ENCODE data around the gene ZNF831. TPM values are rescaled to one million over a fixed set of nuclear protein-coding genes. Genes with fewer than 3 reads are reported as not detected.
A peak's percentile ranks its signal among the peaks of the same experiment; 100 is the strongest.

Gene ZNF831
- total RNA-seq, 5 donors from 2014 or later (not counting 1 experiment from before 2014, with no cell fraction given): 23.1 to 48.0 (median 29.7) TPM

DNA sequence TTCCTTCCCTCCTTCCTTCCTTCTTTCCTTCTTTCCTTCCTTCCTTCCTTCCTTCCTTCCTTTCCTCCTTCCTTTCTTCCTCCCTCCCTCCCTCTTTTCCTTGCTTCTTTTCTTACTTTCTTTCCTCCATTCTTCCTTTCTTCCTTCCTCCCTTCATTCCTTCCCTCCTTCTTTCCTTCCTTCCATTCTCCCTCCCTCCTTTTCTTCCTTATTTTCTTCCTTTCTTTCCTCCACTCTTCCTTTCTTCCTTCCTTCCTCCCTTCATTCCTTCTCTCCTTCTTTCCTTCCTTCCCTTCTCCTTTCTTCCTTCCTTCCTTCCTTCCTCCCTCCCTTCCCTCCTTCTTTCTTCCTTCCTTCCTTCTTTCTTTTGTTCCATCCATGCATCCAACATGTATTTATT, 101.7 kb downstream of the ZNF831 start:
- Mint-ChIP-seq H3K9me3 (no peaks in the 10 kb centered on the region), H3K4me3 (no peak overlapping the region), H3K27ac (no peak overlapping the region), H3K4me1 (peaks cover 11 to 21% (median 14%) of the 10 kb centered on the region in 3 donors), H3K27me3 (peaks cover 11 to 23% of the 10 kb centered on the region in 2 donors), H3K36me3 (no peaks in the 10 kb centered on the region)
- CTCF ChIA-PET: interaction anchor here in 1 of 2 donors (0.8 kb wide), 1 partner anchor 188 kb away, joined by 3 read pairs; no protein-coding TSS in a partner anchor
- H3K4me1 ChIP-seq (ENCODE audit: control insufficient read depth in 1 of 2, extremely low read depth in 1 of 2, insufficient read depth in 2 of 2, low read length in 2 of 2): no peaks in the 10 kb centered on the region
- no peaks in the 10 kb centered on the region for H3K9me3 ChIP-seq
- H3K36me3 ChIP-seq (ENCODE audit: control insufficient read depth in 2 of 2, extremely low read depth in 1 of 2, insufficient read depth in 1 of 2, low read length in 1 of 2): no peaks in the 10 kb centered on the region
- no peak for ATAC-seq (replicated peaks in 1 of 4)
- DNase-seq: no peak
- H3K27me3 ChIP-seq (replicated peaks in 1 of 2; ENCODE audit: control insufficient read depth in 2 of 2, extremely low read depth in 1 of 2, insufficient read depth in 2 of 2, low read length in 1 of 2): peaks cover 0 to 6% of the 10 kb centered on the region in 2 experiments
- no peak overlapping the region for H3K4me3 ChIP-seq (ENCODE audit: control insufficient read depth in 1 of 2, extremely low read depth in 1 of 2, low read length in 1 of 2)
- POLR2A ChIA-PET: no interaction called here
- no peak overlapping the region for H3K27ac ChIP-seq (ENCODE audit: low read length)

DNA sequence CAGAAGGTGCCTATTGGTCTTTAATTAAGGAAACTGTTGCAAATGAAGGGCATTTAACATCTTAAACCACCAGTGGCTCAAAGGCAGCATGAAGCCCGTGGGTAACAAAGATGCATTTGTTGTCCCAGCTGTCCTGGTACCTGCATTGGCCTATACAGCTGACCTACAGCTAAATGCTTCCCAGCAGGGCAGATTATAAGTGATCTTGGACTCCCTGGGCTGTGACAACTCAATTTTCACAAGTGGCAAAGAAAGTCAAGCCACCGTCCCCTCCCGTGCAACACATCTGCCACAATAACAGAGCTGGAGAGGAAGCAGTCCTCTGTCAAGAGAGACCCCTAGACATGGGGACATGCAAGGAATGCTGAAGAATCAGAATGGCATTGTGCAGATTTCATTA, 105.2 kb downstream of the ZNF831 start:
- no peaks in the 10 kb centered on the region for H3K9me3 Mint-ChIP-seq
- H3K9me3 ChIP-seq: no peaks in the 10 kb centered on the region
- WGBS (ENCODE audit: insufficient coverage): no CpG with 5 or more reads among the region's 3 CpGs
- H3K27ac ChIP-seq (ENCODE audit: low read length): no peak overlapping the region
- no peak overlapping the region for H3K27ac Mint-ChIP-seq
- POLR2A ChIA-PET: no interaction called here
- H3K36me3 Mint-ChIP-seq: no peaks in the 10 kb centered on the region
- H3K36me3 ChIP-seq (ENCODE audit: control insufficient read depth in 2 of 2, extremely low read depth in 1 of 2, insufficient read depth in 1 of 2, low read length in 1 of 2): no peaks in the 10 kb centered on the region
- H3K4me1 Mint-ChIP-seq: peaks cover 15 to 23% (median 21%) of the 10 kb centered on the region in 3 donors
- no peak overlapping the region for H3K4me3 ChIP-seq (ENCODE audit: control insufficient read depth in 1 of 2, extremely low read depth in 1 of 2, low read length in 1 of 2)
- ATAC-seq (replicated peaks in 1 of 4) (no peak), DNase-seq (no peak)
- H3K27me3 ChIP-seq (replicated peaks in 1 of 2; ENCODE audit: control insufficient read depth in 2 of 2, extremely low read depth in 1 of 2, insufficient read depth in 2 of 2, low read length in 1 of 2): peaks cover 0 to 9% of the 10 kb centered on the region in 2 experiments
- peaks cover 2% of the 10 kb centered on the region in 2 experiments for H3K4me1 ChIP-seq (ENCODE audit: control insufficient read depth in 1 of 2, extremely low read depth in 1 of 2, insufficient read depth in 2 of 2, low read length in 2 of 2)
- CTCF ChIA-PET: no interaction called here
- peaks cover 14 to 23% of the 10 kb centered on the region in 2 donors for H3K27me3 Mint-ChIP-seq
- no peak overlapping the region for H3K4me3 Mint-ChIP-seq

DNA sequence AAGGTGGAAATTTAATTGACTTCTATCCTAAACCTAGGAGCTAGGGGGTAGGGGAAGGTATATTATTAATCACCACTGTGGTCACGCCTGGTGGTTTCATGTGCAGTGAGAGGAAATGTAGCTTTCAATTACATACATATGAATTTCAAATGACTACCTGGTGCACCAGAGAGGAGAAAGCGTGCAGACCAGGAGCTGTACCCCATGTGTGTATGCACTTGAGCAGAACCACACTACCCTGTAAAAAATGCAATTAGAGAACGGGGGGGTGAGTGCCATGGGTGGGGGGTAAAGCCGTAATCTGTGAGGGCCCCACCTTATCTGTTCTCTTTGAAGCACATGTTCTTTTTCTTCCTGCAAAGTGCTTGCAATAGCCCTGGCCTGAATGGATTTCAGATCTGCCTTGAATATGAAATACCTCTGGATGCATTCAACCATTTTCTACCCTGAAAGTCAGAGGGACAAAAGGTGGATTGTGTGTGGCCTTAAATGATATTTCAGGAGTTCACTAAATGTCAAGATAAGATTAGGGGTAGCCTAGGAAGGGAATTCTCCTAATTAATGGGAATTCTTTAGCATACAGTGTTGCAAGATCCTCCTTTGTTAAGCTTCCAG, 105.9 kb downstream of the ZNF831 start:
- H3K4me3 ChIP-seq (ENCODE audit: control insufficient read depth in 1 of 2, extremely low read depth in 1 of 2, low read length in 1 of 2): no peak overlapping the region
- Mint-ChIP-seq H3K36me3 (no peaks in the 10 kb centered on the region), H3K27me3 (peaks cover 10 to 26% of the 10 kb centered on the region in 2 donors), H3K27ac (no peak overlapping the region), H3K4me1 (peaks cover 22 to 29% (median 28%) of the 10 kb centered on the region in 3 donors), H3K9me3 (no peaks in the 10 kb centered on the region), H3K4me3 (no peak overlapping the region)
- H3K4me1 ChIP-seq (ENCODE audit: control insufficient read depth in 1 of 2, extremely low read depth in 1 of 2, insufficient read depth in 2 of 2, low read length in 2 of 2): peaks cover 7% of the 10 kb centered on the region in 2 experiments
- CTCF ChIA-PET: no interaction called here
- no peaks in the 10 kb centered on the region for H3K36me3 ChIP-seq (ENCODE audit: control insufficient read depth in 2 of 2, extremely low read depth in 1 of 2, insufficient read depth in 1 of 2, low read length in 1 of 2)
- H3K9me3 ChIP-seq: no peaks in the 10 kb centered on the region
- peaks cover 0 to 9% of the 10 kb centered on the region in 2 experiments for H3K27me3 ChIP-seq (replicated peaks in 1 of 2; ENCODE audit: control insufficient read depth in 2 of 2, extremely low read depth in 1 of 2, insufficient read depth in 2 of 2, low read length in 1 of 2)
- ATAC-seq (replicated peaks in 1 of 4) (peak in 1 of 4 experiments; percentile 33), DNase-seq (no peak)
- POLR2A ChIA-PET: no interaction called here
- no CpG with 5 or more reads among the region's 4 CpGs for WGBS (ENCODE audit: insufficient coverage)
- H3K27ac ChIP-seq (ENCODE audit: low read length): no peak overlapping the region

DNA sequence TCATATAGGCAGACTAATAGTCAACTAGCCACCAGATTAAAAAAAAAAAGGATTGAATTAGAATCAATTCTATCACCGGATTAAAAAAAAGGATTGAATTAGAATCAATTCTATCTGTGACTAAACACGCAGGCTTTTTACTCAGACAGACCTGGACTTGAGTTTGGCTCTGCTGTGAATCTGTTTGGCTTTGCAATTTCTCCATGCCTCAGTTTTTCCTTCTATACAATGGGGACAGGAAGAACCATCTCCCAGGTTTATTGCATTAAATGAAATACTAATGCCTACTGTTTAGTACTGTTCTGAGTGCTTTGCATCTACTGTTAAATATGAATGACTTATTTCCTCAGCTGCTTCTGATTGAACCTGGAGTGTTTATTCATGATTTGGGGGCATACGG, 106.8 kb downstream of the ZNF831 start:
- ChIA-PET POLR2A (no interaction called here), CTCF (interaction anchor here in 1 of 2 donors (0.6 kb wide), 2 partner anchors 48 to 228 kb away, joined by 3 to 6 read pairs; no protein-coding TSS in a partner anchor)
- Mint-ChIP-seq H3K27ac (no peak overlapping the region), H3K4me3 (no peak overlapping the region), H3K4me1 (peaks cover 23 to 32% (median 31%) of the 10 kb centered on the region in 3 donors), H3K27me3 (peaks cover 10 to 24% of the 10 kb centered on the region in 2 donors), H3K36me3 (no peaks in the 10 kb centered on the region), H3K9me3 (no peaks in the 10 kb centered on the region)
- no peak for DNase-seq
- no peaks in the 10 kb centered on the region for H3K36me3 ChIP-seq (ENCODE audit: control insufficient read depth in 2 of 2, extremely low read depth in 1 of 2, insufficient read depth in 1 of 2, low read length in 1 of 2)
- no peak overlapping the region for H3K27ac ChIP-seq (ENCODE audit: low read length)
- H3K9me3 ChIP-seq: no peaks in the 10 kb centered on the region
- no CpG with 5 or more reads among the region's 3 CpGs for WGBS (ENCODE audit: insufficient coverage)
- H3K4me3 ChIP-seq (ENCODE audit: control insufficient read depth in 1 of 2, extremely low read depth in 1 of 2, low read length in 1 of 2): no peak overlapping the region
- peaks cover 7% of the 10 kb centered on the region in 2 experiments for H3K4me1 ChIP-seq (ENCODE audit: control insufficient read depth in 1 of 2, extremely low read depth in 1 of 2, insufficient read depth in 2 of 2, low read length in 2 of 2)
- H3K27me3 ChIP-seq (replicated peaks in 1 of 2; ENCODE audit: control insufficient read depth in 2 of 2, extremely low read depth in 1 of 2, insufficient read depth in 2 of 2, low read length in 1 of 2): peaks cover 0 to 10% of the 10 kb centered on the region in 2 experiments
- no peak for ATAC-seq (replicated peaks in 1 of 4)

DNA sequence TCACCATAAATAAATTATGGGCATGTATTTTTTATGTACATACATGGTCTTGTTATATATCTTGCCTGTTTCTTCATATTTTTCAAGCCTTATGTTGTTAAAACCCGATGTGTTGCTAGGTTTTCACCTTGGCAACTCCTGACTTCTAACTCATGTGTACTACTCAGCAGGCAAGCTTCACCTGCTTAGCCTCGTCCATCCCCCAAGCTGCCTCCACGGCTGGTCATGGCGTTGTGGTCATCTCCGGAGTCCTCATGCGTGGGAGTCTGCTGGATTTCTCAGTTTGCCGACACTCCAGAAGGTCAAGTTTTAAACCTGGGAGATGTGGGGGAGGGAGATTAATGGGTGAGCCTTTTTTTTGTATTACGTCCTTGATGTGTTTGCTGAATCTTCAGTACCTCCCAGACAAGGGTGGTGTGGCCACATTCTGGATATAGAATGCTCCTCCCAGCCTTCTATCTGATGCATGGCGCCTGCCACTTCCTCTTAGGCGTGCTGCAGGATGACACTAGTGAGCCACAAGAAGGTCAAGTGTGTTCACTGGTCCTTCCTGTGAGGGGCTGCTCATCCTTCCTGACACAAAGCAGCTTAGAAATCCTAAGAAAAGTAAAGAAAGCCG, 110.2 kb downstream of the ZNF831 start:
- Mint-ChIP-seq H3K36me3 (no peaks in the 10 kb centered on the region), H3K27me3 (peaks cover 8 to 13% of the 10 kb centered on the region in 2 donors), H3K4me3 (no peak overlapping the region), H3K27ac (peak overlapping the region in 1 of 2 donors; percentile 6), H3K9me3 (no peaks in the 10 kb centered on the region), H3K4me1 (peaks cover 23 to 33% (median 29%) of the 10 kb centered on the region in 3 donors)
- H3K9me3 ChIP-seq: no peaks in the 10 kb centered on the region
- peak in 2 of 4 experiments; percentile 48 to 54 for ATAC-seq (replicated peaks in 1 of 4)
- ChIA-PET CTCF (no interaction called here), POLR2A (no interaction called here)
- no peak for DNase-seq
- H3K27me3 ChIP-seq (replicated peaks in 1 of 2; ENCODE audit: control insufficient read depth in 2 of 2, extremely low read depth in 1 of 2, insufficient read depth in 2 of 2, low read length in 1 of 2): peaks cover 0 to 8% of the 10 kb centered on the region in 2 experiments
- no peak overlapping the region for H3K27ac ChIP-seq (ENCODE audit: low read length)
- no peak overlapping the region for H3K4me3 ChIP-seq (ENCODE audit: control insufficient read depth in 1 of 2, extremely low read depth in 1 of 2, low read length in 1 of 2)
- H3K4me1 ChIP-seq (ENCODE audit: control insufficient read depth in 1 of 2, extremely low read depth in 1 of 2, insufficient read depth in 2 of 2, low read length in 2 of 2): peaks cover 7% of the 10 kb centered on the region in 2 experiments
- WGBS (ENCODE audit: insufficient coverage): 93% methylated on average over 6 of the region's 11 CpGs
- no peaks in the 10 kb centered on the region for H3K36me3 ChIP-seq (ENCODE audit: control insufficient read depth in 2 of 2, extremely low read depth in 1 of 2, insufficient read depth in 1 of 2, low read length in 1 of 2)

DNA sequence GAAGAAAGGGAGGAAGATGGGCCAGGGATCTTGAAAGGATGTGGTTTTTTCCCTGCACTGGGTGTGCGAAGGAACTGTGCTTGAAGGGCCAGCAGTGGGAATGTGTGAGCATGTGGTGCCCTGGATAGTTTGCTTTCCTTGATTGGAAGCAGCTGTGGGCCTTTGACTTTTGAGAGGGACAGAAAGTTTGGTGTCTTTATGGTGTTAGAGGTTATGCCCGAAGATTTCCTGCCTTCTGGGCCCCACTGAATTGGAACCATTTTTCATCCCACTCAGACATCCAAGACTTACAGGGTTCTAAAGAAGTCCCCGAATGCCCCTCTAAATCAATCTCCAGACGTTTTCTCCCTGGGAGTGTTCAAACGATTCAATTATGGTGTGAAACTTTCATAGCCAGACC, 113.3 kb downstream of the ZNF831 start:
- Mint-ChIP-seq H3K27ac (no peak overlapping the region), H3K9me3 (no peaks in the 10 kb centered on the region), H3K4me1 (peaks cover 13 to 20% (median 20%) of the 10 kb centered on the region in 3 donors), H3K36me3 (no peaks in the 10 kb centered on the region), H3K4me3 (no peak overlapping the region), H3K27me3 (peaks cover 3 to 7% of the 10 kb centered on the region in 2 donors)
- ChIA-PET POLR2A (interaction anchor here in 1 of 2 donors (0.7 kb wide), 1 partner anchor 1898 kb away, joined by 3 read pairs; no protein-coding TSS in a partner anchor), CTCF (no interaction called here)
- H3K9me3 ChIP-seq: no peaks in the 10 kb centered on the region
- ATAC-seq (replicated peaks in 1 of 4) (no peak), DNase-seq (no peak)
- no peaks in the 10 kb centered on the region for H3K36me3 ChIP-seq (ENCODE audit: control insufficient read depth in 2 of 2, extremely low read depth in 1 of 2, insufficient read depth in 1 of 2, low read length in 1 of 2)
- peaks cover 7% of the 10 kb centered on the region in 2 experiments for H3K4me1 ChIP-seq (ENCODE audit: control insufficient read depth in 1 of 2, extremely low read depth in 1 of 2, insufficient read depth in 2 of 2, low read length in 2 of 2)
- H3K27me3 ChIP-seq (replicated peaks in 1 of 2; ENCODE audit: control insufficient read depth in 2 of 2, extremely low read depth in 1 of 2, insufficient read depth in 2 of 2, low read length in 1 of 2): peaks cover 0 to 4% of the 10 kb centered on the region in 2 experiments
- H3K4me3 ChIP-seq (ENCODE audit: control insufficient read depth in 1 of 2, extremely low read depth in 1 of 2, low read length in 1 of 2): no peak overlapping the region
- H3K27ac ChIP-seq (ENCODE audit: low read length): no peak overlapping the region
- 63% methylated on average over 2 of the region's 5 CpGs for WGBS (ENCODE audit: insufficient coverage)

Measured in T-cell (primary cell).